Left hindlimb (tissue), 1 donor: Measurements from ENCODE around the gene PLXNB3.

Experiments
- DNase-seq: peaks from one replicate; pipeline ENCODE4 v3.0.0-alpha.2; 2018

The PLXNB3 gene

DNA sequence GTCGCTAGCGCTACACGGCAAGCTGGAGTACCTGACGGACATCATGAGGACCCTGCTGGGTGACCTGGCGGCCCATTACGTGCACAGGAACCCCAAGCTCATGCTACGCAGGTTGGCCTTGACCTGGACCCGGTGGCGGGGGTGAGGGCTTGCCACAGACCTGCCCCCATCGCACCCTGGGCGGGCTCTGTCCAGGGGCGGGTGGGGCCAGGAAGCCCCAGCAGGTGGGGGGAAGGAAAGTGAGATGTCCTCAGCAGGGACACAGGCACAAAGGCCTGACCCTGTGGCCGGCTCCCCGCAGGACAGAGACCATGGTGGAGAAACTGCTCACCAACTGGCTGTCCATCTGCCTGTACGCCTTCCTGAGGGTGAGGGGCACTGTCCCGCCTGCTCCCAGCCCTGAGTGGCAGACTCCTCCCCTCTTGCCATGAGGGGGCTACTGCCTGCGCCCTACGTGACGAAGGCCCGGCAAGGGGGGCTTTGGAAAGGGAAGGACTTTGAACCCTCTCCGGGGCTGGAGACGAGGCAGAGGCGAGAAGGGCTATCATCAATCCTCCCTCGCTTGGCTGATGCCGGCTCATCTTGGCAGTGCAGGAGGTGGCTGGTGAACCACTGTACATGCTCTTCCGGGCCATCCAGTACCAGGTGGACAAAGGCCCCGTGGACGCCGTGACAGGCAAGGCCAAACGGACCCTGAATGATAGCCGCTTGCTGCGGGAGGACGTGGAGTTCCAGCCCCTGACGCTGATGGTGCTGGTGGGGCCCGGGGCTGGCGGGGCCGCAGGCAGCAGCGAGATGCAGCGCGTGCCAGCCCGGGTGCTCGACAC, 11.5 kb downstream of the PLXNB3 start:
- peak; percentile 11 for DNase-seq

- peak; percentile 8 for DNase-seq
Measured at GRCh38 chrX:153776120-153776599, 12.1 kb downstream of the PLXNB3 start.

DNA sequence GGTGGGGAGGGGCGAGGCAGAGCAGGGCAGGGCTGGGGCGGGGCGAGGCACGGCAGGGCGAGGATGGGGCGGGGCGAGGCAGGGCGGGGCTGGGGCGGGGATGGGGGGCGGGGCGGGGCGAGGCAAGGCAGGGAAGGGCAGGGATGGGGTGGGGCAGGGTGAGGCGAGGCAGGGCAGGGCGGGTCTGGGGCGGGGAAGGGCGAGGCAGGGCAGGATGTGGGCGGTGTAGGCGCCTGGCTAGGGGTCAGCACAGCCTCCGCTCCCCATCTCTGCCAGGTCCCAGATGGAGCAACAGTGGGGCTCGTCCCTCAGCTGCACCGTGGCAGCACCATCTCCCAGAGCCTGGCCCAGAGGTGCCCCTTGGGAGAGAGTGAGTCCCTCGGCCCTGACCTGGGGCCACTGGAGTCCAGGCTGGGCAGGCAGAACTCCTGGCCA, 12.6 kb downstream of the PLXNB3 start:
- peak; percentile 15 for DNase-seq

GRCh38 chrX:153777261-153778090, 13.4 kb downstream of the PLXNB3 start:
- DNase-seq: peak; percentile 9

- peak; percentile 26 for DNase-seq
Measured at GRCh38 chrX:153778181-153778580, 14.1 kb downstream of the PLXNB3 start.

DNA sequence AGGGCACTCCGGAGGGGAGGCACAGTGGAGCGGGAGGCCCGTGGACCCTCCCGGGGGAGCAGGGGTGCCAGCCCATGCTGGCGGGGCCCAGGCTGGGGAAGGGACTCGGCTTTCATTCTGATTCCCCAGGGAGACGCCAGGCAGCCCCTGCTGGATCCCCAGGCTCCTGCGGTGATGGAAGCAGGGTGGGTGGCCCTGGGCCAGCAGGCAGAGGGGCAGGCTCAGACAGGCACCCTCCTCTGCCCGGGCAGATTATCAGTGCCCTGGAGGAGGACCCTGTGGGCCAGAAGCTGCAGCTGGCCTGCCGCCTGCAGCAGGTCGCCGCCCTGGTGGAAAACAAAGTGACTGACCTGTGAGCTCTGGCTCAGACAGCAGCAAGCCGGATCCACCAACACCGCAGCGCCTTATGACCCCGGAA, 14.6 kb downstream of the PLXNB3 start:
- DNase-seq: peak; percentile 25

- peak; percentile 33 for DNase-seq
Measured at GRCh38 chrX:153779891-153780677, 16.0 kb downstream of the PLXNB3 start.

DNA sequence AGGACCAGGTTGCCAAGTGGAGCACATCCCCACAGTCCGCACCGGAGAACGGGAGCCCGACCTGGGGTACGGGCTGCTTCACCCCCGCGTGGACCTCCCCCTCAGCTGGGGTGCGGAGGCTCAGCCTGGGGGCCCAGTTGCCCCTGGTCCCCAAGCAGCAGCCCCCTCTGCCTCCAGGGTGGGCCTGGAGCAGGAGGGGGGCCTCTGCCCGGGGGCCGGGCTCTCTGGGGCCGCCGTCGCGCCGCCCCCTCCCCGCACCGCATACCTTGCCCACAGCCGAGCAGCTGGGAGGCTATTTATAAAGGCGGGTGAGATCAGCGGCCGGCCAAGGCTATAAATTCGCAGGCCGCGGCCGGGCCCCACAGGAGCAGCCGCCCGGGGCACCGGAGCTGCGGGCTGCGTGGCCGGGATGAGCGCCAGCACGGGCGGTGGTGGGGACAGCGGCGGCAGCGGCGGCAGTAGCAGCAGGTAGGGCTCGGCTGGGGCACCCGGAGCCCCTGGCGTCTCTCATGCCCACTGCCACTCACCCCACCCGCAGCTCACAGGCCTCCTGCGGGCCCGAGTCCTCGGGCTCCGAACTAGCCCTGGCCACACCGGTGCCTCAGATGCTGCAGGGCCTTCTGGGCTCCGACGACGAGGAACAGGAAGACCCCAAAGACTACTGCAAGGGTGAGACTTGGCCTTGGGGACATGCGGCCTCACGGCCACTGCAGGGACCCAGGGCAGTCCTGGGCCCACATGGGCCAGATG, 16.8 kb downstream of the PLXNB3 start, which contains the start of gene SRPK3:
Gene SRPK3 (plus strand): TSS at position 364 of the 750 bp plus-strand sequence. CDS start 46 bp downstream, at position 410.
- peak; percentile 59 for DNase-seq

GRCh38 chrX:153781428-153782047, 17.5 kb downstream of the PLXNB3 start:
- no peak for DNase-seq

- no peak for DNase-seq
Measured at GRCh38 chrX:153782313-153782712, 18.3 kb downstream of the PLXNB3 start.

DNA sequence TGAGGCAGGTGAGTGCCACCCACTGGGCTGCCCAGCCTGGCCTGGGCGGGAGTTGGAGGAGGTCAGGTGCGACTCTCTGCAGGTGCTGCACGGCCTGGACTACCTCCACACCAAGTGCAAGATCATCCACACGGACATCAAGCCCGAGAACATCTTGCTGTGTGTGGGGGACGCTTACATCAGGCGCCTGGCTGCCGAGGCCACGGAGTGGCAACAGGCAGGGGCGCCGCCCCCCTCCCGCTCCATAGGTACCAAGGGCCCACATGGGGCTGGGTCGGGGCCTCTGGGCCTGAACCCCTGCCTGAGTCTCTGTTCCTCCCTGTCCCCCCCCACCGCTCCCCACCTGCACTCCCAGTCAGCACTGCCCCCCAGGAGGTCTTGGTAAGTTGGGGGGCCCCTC, 18.8 kb downstream of the PLXNB3 start:
- DNase-seq: no peak

DNA sequence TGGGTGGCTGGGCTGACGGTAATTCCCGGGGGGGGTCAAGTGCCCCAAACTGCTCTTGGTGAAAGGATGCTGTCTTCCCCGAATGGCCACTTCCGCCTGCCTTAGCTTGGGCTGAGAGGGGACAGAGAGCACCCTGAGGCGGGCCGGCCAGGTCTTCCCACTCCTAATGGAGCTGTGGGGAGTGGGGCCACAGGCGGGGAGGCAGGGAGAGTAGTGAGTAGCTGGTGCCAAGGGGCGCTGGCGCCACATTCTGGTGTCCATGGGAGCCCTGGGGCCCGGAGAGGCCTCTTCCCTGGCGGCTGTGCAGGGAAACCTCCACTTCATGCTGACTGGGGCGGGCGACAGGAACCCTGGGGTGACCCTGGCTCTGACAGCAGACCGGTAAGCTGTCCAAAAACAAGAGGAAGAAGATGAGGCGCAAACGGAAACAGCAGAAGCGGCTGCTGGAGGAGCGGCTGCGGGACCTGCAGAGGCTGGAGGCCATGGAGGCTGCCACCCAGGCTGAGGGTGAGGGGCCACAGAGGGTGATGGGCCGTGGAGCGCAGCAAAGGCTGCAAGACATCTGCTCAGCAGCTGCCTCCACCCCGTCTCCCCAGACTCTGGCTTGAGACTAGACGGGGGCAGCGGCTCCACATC, 19.4 kb downstream of the PLXNB3 start:
- DNase-seq: no peak

- DNase-seq: no peak
Measured at GRCh38 chrX:153784325-153784967, 20.4 kb downstream of the PLXNB3 start.

DNA sequence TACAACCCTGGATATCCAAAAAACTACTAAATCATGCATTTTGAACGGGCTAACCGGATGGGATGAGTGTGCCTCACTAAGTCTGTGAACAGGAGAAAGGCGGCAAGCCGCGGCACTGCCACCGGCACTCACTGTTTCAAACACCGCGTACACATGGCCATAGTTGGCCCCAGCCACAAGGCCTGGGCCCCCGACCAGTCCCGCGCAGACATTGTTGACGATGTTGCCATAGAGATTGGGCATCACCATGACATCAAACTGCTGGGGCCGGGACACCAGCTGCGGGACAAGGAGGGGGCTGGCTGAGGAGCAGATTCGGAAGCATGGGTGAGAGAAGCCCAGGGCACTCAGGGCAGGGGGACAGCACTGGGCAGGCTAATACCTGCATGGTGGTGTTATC, 22.6 kb downstream of the PLXNB3 start:
- no peak for DNase-seq

- DNase-seq: no peak
Measured at GRCh38 chrX:153789654-153790053, 25.6 kb downstream of the PLXNB3 start.

GRCh38 chrX:153791104-153791852, 27.2 kb downstream of the PLXNB3 start:
- no peak for DNase-seq

DNA sequence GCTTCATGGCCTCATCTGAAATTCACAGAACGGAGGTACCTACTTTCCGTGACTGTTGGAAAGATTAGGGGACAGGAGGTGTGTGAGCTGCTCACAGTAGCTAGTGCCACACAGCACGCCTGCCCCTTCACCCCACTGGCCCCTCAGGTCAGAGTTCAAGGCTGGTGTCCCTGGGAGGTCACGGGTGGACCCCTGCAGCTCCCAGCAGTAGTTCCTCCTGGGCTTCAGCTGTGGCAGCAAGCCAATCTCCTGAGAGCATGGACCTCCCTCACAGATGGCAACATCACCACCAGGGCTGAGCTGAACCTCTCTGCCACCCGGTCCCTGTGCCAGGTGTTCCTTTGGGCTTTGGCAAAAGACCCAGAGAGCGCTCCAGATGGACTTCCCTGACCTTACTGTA, 28.3 kb downstream of the PLXNB3 start:
- no peak for DNase-seq

- no peak for DNase-seq
Measured at GRCh38 chrX:153793291-153793690, 29.2 kb downstream of the PLXNB3 start.

DNA sequence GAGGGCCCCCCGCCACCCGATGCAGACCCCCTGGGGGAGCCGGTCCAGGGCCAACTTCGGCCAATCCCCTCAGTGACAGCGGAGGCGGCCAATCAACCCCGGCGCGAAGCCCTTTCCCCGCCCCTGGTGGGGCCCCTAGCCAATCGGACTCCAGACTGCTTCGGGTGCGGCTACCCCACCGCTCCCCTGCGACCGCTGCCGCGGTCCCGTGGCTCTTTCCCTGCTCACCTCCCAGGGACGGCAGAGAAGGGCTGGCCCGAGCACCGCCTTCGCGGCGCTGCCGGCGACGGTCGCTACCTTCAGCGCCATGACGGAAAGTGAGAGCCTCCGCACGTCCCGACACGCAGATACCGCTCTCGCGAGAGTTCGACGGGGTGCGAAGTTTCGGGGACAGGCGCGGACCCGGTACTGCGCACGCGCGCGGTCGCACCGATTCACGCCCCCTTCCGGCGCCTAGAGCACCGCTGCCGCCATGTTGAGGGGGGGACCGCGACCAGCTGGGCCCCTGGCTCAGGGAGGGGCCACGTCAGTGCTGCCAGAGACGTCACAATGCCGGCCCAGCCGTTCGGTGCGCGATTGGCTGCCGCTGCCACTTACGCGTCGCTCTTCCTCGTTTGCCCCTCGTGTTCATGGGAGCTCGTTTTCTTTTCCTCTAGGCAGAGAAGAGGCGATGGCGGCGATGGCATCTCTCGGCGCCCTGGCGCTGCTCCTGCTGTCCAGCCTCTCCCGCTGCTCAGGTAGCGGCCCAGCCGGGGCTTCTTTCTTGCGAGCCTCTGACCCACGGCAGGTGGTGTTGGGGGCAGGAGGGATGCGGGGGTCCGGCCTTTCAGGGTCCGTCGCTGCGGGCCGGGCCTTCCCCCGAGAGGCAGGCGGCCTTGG, 30.2 kb downstream of the PLXNB3 start, which contains the start of the genes IDH3G and SSR4:
Gene IDH3G (minus strand): TSS at position 358 of the 879 bp plus-strand sequence. CDS start 49 bp downstream, at position 309.
Gene SSR4 (plus strand): TSS at position 651 of the 879 bp plus-strand sequence. CDS start 20 bp downstream, at position 671.
- peak; percentile 96 for DNase-seq
